AG09319 (cell line): Measurements from ENCODE around the gene CD3G.

Experiments
- DNase-seq: peaks from one replicate; pipeline ENCODE4 v3.0.0-alpha.2; 2010; ENCODE audit warnings: low read depth; ENCODE audit errors: extremely low read depth
- TF ChIP-seq, protein P1 (sequence below): IDR thresholded peaks from 2 replicates; pipeline ENCODE4 v1.5.1; 2011; ENCODE audit warnings: low read depth, mild to moderate bottlenecking, inconsistent platforms, low read length, moderate library complexity

The CD3G gene

DNA sequence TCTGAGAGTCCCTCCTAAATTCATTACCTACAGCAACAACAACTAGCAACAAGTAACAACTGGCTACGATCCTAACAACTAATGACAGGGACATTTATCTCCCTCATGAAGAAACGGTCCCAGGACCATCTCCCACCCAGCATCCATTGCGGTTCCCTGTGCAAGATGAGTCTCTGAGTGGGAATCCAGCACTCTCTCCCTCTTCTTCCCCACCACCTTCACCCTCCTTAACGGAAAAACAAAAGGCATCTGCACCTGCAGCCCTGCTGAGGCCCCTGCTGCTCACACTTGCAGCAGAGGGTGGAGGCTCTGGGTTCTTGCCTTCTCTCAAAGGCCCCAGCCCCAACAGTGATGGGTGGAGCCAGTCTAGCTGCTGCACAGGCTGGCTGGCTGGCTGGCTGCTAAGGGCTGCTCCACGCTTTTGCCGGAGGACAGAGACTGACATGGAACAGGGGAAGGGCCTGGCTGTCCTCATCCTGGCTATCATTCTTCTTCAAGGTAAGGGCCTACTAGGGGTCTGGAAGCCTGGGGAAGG lies at the start of gene CD3G:
Gene CD3G (plus strand): TSS at position 364 of the 535 bp plus-strand sequence. CDS start 80 bp downstream, at position 444.
- DNase-seq: no peak
- TF ChIP-seq, protein P1, sequence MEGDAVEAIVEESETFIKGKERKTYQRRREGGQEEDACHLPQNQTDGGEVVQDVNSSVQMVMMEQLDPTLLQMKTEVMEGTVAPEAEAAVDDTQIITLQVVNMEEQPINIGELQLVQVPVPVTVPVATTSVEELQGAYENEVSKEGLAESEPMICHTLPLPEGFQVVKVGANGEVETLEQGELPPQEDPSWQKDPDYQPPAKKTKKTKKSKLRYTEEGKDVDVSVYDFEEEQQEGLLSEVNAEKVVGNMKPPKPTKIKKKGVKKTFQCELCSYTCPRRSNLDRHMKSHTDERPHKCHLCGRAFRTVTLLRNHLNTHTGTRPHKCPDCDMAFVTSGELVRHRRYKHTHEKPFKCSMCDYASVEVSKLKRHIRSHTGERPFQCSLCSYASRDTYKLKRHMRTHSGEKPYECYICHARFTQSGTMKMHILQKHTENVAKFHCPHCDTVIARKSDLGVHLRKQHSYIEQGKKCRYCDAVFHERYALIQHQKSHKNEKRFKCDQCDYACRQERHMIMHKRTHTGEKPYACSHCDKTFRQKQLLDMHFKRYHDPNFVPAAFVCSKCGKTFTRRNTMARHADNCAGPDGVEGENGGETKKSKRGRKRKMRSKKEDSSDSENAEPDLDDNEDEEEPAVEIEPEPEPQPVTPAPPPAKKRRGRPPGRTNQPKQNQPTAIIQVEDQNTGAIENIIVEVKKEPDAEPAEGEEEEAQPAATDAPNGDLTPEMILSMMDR: no peak

DNA sequence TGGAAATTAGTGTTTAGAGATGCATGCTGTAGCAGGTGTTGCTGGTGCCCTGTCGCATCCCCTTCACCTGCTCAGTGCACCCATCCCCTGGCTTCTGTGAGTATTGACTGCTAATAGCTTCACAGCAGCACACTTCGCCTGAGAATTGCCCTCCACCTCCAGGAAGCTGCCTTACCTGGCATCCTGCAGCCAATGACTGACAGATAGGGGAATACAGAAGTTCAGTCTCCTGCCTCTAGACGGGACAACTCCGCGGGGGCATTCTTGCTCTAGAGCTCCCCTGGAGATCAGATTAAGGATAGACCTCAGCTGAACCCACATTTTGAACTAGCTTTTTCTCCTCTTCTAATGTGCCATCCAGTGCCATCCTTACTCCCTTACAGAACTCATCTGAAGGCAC lies 48.9 kb upstream of the CD3G start:
- TF ChIP-seq, protein P1: no peak
- DNase-seq: no peak

DNA sequence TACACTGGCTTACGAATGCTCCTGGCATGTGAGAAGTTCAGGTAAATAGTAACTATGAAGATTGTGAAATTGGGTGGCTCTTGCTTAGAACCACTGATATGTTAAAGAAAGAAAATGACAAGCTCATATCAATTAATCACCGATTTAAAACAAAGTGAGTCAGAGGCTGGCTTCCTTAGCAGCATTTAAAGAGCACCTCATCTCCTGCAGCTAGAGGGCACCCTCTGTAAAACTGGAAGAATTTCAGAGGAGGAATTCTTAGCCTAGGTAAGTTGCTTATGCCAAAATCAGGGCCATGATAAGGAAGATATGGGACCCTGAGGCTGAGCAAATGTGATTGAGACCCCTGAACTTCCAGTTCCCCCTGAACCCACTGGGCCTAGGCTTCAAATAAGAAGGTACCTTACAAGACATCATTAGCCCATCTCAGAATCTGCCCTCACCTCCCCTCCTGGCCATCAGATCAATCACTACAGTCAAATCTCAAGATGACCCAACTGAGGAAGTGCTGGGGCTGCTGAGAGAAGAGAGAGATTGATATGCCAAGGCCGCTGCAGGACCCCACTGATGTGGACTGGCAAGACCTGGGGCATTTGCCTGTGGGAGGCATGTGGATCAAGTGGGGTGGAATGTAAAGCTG lies 48.2 kb upstream of the CD3G start:
- TF ChIP-seq, protein P1: peak; percentile 48
- no peak for DNase-seq

DNA sequence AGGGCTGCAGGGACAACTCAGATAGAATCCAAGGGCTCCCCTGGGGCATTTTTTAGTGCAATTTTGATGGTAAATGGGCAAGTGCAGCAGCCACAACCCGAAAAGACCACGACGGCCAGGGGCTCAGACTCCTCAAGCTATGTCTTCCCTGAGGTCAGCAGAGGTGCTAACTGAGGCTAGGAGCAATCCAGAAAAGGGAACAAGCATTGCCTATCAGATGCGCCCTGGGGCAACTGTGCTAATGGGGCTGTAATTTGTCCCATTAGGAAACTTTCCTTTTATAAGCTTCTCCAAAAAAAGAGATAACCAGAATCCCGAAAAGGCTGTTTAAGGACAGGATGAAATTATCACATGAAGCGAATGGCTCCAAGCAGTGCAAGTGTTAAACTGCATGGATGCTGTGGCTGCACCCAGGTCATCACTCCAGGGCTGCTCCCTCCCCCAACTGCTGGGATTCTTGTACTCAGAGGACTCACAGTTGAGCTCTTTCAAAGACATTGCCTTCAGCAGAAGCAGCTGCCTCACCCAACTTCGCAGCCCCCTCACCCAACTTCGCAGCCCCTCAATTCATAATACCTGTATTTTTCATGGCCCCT lies 42.4 kb upstream of the CD3G start:
- TF ChIP-seq, protein P1: no peak
- DNase-seq: no peak

DNA sequence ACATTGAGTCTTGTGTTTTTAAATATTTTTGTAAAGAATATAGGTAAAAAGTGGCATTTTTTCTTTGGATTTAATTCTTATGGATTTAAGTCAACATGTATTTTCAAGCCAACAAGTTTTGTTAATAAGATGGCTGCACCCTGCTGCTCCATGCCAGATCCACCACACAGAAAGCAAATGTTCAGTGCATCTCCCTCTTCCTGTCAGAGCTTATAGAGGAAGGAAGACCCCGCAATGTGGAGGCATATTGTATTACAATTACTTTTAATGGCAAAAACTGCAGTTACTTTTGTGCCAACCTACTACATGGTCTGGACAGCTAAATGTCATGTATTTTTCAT lies 39.9 kb upstream of the CD3G start:
- TF ChIP-seq, protein P1: no peak
- no peak for DNase-seq

DNA sequence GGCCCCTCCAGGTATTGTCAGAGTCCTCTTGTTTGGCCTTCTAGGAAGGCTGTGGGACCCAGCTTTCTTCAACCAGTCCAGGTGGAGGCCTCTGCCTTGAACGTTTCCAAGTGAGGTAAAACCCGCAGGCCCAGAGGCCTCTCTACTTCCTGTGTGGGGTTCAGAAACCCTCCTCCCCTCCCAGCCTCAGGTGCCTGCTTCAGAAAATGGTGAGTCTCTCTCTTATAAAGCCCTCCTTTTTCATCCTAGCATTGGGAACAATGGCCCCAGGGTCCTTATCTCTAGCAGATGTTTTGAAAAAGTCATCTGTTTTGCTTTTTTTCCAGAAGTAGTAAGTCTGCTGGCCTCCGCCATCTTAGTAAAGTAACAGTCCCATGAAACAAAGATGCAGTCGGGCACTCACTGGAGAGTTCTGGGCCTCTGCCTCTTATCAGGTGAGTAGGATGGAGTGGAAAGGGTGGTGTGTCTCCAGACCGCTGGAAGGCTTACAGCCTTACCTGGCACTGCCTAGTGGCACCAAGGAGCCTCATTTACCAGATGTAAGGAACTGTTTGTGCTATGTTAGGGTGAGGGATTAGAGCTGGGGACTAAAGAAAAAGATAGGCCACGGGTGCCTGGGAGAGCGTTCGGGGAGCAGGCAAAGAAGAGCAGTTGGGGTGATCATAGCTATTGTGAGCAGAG lies 39.4 kb upstream of the CD3G start, which contains the start of gene CD3E:
Gene CD3E (plus strand): TSS at position 163 of the 681 bp plus-strand sequence. CDS start 223 bp downstream, at position 386.
- no peak for DNase-seq
- TF ChIP-seq, protein P1: no peak

DNA sequence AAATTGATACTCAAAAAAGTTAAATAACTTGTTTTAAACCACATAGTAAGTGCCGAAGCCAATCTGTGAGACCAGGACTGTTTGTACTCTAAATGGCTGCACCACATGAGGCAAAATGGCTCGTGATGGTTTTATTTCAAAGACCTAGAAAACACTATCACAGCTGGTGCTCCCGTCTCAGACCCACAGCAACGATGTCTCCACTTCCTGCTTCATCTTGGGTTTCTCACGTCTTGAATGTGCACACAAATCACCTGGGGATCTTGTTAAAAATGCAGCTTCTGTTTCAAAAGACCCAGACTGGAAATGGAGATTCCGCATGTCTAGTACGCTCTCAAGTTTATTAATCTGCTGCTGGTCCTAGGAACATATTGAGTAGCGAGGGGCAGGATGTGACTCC lies 38.4 kb upstream of the CD3G start:
- TF ChIP-seq, protein P1: no peak
- DNase-seq: no peak
